ENCODE measurements around the gene TARP.

The TARP gene

DNA sequence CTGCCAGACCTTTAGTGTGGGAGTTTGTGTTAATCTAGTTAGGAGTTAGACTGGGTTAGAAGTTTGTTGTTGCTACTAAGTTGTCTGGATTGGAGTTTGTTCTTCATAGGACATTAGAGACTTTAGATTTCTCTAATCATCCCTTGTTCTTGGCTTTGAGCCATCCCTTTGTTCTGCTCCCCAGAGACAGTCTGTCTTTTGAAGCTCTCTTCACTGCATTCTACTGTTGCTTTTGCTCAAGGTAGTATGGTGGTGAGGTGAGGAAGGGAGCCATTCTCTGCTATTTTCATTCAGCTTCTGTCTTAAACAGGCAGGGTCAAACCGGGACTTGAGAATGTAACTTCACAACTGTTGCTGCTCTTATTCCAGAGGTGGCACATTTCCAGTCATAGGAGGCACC lies 10.4 kb upstream of the TARP start:
- H3K9ac ChIP-seq (ENCODE audit: low read length): no peak overlapping the region
- TF ChIP-seq RAD21 (conservative IDR thresholded peaks at IDR 0.05): no peak
- TF ChIP-seq EZH2 (IDR thresholded peaks at IDR 0.05; ENCODE audit: borderline replicate concordance, insufficient read depth, low read length, poor library complexity, severe bottlenecking): no peak
- TF ChIP-seq TAF1 (IDR thresholded peaks at IDR 0.05; ENCODE audit: low read depth): no peak
- no peak for TF ChIP-seq MXI1 (conservative IDR thresholded peaks at IDR 0.05; ENCODE audit: poor library complexity, severe bottlenecking)
- TF ChIP-seq, protein P1, sequence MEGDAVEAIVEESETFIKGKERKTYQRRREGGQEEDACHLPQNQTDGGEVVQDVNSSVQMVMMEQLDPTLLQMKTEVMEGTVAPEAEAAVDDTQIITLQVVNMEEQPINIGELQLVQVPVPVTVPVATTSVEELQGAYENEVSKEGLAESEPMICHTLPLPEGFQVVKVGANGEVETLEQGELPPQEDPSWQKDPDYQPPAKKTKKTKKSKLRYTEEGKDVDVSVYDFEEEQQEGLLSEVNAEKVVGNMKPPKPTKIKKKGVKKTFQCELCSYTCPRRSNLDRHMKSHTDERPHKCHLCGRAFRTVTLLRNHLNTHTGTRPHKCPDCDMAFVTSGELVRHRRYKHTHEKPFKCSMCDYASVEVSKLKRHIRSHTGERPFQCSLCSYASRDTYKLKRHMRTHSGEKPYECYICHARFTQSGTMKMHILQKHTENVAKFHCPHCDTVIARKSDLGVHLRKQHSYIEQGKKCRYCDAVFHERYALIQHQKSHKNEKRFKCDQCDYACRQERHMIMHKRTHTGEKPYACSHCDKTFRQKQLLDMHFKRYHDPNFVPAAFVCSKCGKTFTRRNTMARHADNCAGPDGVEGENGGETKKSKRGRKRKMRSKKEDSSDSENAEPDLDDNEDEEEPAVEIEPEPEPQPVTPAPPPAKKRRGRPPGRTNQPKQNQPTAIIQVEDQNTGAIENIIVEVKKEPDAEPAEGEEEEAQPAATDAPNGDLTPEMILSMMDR (IDR thresholded peaks at IDR 0.05; ENCODE audit: poor library complexity, severe bottlenecking): no peak
- TF ChIP-seq SMC3 (conservative IDR thresholded peaks at IDR 0.05; ENCODE audit: poor library complexity): no peak
- no peak for TF ChIP-seq EP300 (conservative IDR thresholded peaks at IDR 0.05; ENCODE audit: poor library complexity, severe bottlenecking)
- TF ChIP-seq, protein P2, sequence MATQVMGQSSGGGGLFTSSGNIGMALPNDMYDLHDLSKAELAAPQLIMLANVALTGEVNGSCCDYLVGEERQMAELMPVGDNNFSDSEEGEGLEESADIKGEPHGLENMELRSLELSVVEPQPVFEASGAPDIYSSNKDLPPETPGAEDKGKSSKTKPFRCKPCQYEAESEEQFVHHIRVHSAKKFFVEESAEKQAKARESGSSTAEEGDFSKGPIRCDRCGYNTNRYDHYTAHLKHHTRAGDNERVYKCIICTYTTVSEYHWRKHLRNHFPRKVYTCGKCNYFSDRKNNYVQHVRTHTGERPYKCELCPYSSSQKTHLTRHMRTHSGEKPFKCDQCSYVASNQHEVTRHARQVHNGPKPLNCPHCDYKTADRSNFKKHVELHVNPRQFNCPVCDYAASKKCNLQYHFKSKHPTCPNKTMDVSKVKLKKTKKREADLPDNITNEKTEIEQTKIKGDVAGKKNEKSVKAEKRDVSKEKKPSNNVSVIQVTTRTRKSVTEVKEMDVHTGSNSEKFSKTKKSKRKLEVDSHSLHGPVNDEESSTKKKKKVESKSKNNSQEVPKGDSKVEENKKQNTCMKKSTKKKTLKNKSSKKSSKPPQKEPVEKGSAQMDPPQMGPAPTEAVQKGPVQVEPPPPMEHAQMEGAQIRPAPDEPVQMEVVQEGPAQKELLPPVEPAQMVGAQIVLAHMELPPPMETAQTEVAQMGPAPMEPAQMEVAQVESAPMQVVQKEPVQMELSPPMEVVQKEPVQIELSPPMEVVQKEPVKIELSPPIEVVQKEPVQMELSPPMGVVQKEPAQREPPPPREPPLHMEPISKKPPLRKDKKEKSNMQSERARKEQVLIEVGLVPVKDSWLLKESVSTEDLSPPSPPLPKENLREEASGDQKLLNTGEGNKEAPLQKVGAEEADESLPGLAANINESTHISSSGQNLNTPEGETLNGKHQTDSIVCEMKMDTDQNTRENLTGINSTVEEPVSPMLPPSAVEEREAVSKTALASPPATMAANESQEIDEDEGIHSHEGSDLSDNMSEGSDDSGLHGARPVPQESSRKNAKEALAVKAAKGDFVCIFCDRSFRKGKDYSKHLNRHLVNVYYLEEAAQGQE (IDR thresholded peaks at IDR 0.05; ENCODE audit: borderline replicate concordance): no peak
- TF ChIP-seq POLR2AphosphoS5 (IDR thresholded peaks at IDR 0.05): no peak
- H3K36me3 ChIP-seq (ENCODE audit: insufficient read depth, low read length): no peaks in the 10 kb centered on the region
- H3K9me3 ChIP-seq (ENCODE audit: low read length): no peaks in the 10 kb centered on the region
- no peak overlapping the region for H3K4me2 ChIP-seq (ENCODE audit: low read length)
- H2AFZ ChIP-seq (ENCODE audit: low read depth, low read length): no peak overlapping the region
- no peak overlapping the region for H3K4me3 ChIP-seq (ENCODE audit: low read length)
- H3K79me2 ChIP-seq (replicated peaks; ENCODE audit: insufficient read depth, low read length): no peaks in the 10 kb centered on the region
- no peaks in the 10 kb centered on the region for H4K20me1 ChIP-seq (ENCODE audit: insufficient read depth)
- H3K27me3 ChIP-seq (ENCODE audit: insufficient read depth, low read depth, low read length): no peaks in the 10 kb centered on the region
- no peak overlapping the region for H3K27ac ChIP-seq (ENCODE audit: low read length)
- no peaks in the 10 kb centered on the region for H3K9me2 ChIP-seq (ENCODE audit: insufficient read depth, low read length)
- H3F3A ChIP-seq (ENCODE audit: insufficient read depth, low read length, poor library complexity, severe bottlenecking): no peaks in the 10 kb centered on the region

DNA sequence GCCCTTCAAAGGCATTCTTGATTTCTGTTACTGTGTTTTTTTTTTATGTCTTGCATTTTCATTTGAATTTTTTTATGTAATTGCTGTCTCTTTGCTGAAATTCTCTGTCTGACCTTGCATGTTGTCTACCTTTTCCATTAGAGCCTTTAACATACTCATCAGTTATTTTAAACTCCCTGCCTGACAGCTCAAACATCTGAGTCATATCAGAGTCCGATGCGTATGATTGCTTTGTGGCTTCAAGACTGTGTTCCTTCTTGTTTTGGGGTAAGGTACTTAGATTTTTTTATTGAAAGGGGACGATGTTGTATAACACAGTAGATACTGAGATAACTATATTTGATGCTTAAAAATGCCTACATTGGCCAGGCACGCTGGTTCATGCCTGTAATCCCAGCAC lies 9.7 kb upstream of the TARP start:
- H3K27me3 ChIP-seq (ENCODE audit: insufficient read depth, low read depth, low read length): no peaks in the 10 kb centered on the region
- H3K27ac ChIP-seq (ENCODE audit: low read length): no peak overlapping the region
- TF ChIP-seq EP300 (conservative IDR thresholded peaks at IDR 0.05; ENCODE audit: poor library complexity, severe bottlenecking) (no peak), TAF1 (IDR thresholded peaks at IDR 0.05; ENCODE audit: low read depth) (no peak)
- TF ChIP-seq, protein P1 (IDR thresholded peaks at IDR 0.05; ENCODE audit: poor library complexity, severe bottlenecking): no peak
- no peaks in the 10 kb centered on the region for H3F3A ChIP-seq (ENCODE audit: insufficient read depth, low read length, poor library complexity, severe bottlenecking)
- no peak overlapping the region for H2AFZ ChIP-seq (ENCODE audit: low read depth, low read length)
- no peak overlapping the region for H3K9ac ChIP-seq (ENCODE audit: low read length)
- no peak overlapping the region for H3K4me2 ChIP-seq (ENCODE audit: low read length)
- no peaks in the 10 kb centered on the region for H3K36me3 ChIP-seq (ENCODE audit: insufficient read depth, low read length)
- H3K79me2 ChIP-seq (replicated peaks; ENCODE audit: insufficient read depth, low read length): no peaks in the 10 kb centered on the region
- no peaks in the 10 kb centered on the region for H3K9me2 ChIP-seq (ENCODE audit: insufficient read depth, low read length)
- H3K4me3 ChIP-seq (ENCODE audit: low read length): no peak overlapping the region
- H3K9me3 ChIP-seq (ENCODE audit: low read length): no peaks in the 10 kb centered on the region
- H4K20me1 ChIP-seq (ENCODE audit: insufficient read depth): no peaks in the 10 kb centered on the region

Measured in neural cell (in vitro differentiated cells).